D341Med (cell line): ENCODE results near the gene SSBP1.
"Not testable (repeated sequence)": the region's sequence is repeated elsewhere in the genome, so short reads cannot be mapped to it uniquely, and the experiment has no call there.

Experiments used
- DNase-seq: peaks from one replicate; pipeline ENCODE4 v3.0.0; 2012; ENCODE audit warnings: low spot score

The SSBP1 gene

GRCh38 chr7:141709318-141709717, 28.8 kb upstream of the SSBP1 start:
- DNase-seq = no peak

- no peak for DNase-seq
These were observed 28.4 kb upstream of the SSBP1 start for GRCh38 chr7:141709749-141710148.

- no peak for DNase-seq
These were observed 27.9 kb upstream of the SSBP1 start for GRCh38 chr7:141710301-141710700.

- DNase-seq = no peak
These were observed 25.4 kb upstream of the SSBP1 start for GRCh38 chr7:141712603-141713255.

GRCh38 chr7:141713890-141714289, 24.3 kb upstream of the SSBP1 start:
- DNase-seq = no peak

GRCh38 chr7:141714571-141714970, 23.6 kb upstream of the SSBP1 start:
- no peak for DNase-seq

- DNase-seq = no peak
These were observed 23.1 kb upstream of the SSBP1 start for GRCh38 chr7:141715018-141715417.

GRCh38 chr7:141715794-141716689, 22.1 kb upstream of the SSBP1 start:
- no peak for DNase-seq

GRCh38 chr7:141717450-141717849, 20.7 kb upstream of the SSBP1 start:
- DNase-seq = no peak

- no peak for DNase-seq
These were observed 15.6 kb upstream of the SSBP1 start for GRCh38 chr7:141722529-141722928.

GRCh38 chr7:141729020-141729419, 9.1 kb upstream of the SSBP1 start:
- no peak for DNase-seq

- DNase-seq = no peak
These were observed 6.5 kb upstream of the SSBP1 start for GRCh38 chr7:141731476-141732149.

- DNase-seq = no peak
These were observed 881 bp upstream of the SSBP1 start for GRCh38 chr7:141737118-141737835.

- no peak for DNase-seq
These were observed 445 bp downstream of the SSBP1 start for GRCh38 chr7:141738592-141739013.

GRCh38 chr7:141739250-141739649, 1.1 kb downstream of the SSBP1 start:
- DNase-seq = no peak

GRCh38 chr7:141742229-141742628, 4.1 kb downstream of the SSBP1 start:
- DNase-seq = no peak

GRCh38 chr7:141744131-141744530, 6.0 kb downstream of the SSBP1 start:
- DNase-seq = no peak

- DNase-seq = no peak
These were observed 10.2 kb downstream of the SSBP1 start for GRCh38 chr7:141748396-141748795.

GRCh38 chr7:141751904-141752303, 13.7 kb downstream of the SSBP1 start:
- not testable (repeated sequence) for DNase-seq

- peak; percentile 35 for DNase-seq
These were observed 14.5 kb downstream of the SSBP1 start for GRCh38 chr7:141752634-141753033.

- peak; percentile 72 for DNase-seq
These were observed 16.8 kb downstream of the SSBP1 start for GRCh38 chr7:141754939-141755338.

GRCh38 chr7:141763797-141764196, 25.6 kb downstream of the SSBP1 start, which contains the start of gene TAS2R3:
TAS2R3 (plus strand) TSS chr7:141764097; CDS start chr7:141764159, 62 bp downstream.
- no peak for DNase-seq
